HL-60/S4 (cell line): ENCODE data around the gene WDR73.
"Not testable (repeated sequence)": the region's sequence is repeated elsewhere in the genome, so short reads cannot be mapped to it uniquely, and the experiment has no call there.

Experiments used
- in situ Hi-C: fragments of 300-500 bp; cut with MboI; formaldehyde crosslinking; loops from 2 replicates; pipeline ENCODE4 v1.14.3; 2022; ENCODE audit warnings: low sequenced_read_pairs

WDR73 gene

DNA sequence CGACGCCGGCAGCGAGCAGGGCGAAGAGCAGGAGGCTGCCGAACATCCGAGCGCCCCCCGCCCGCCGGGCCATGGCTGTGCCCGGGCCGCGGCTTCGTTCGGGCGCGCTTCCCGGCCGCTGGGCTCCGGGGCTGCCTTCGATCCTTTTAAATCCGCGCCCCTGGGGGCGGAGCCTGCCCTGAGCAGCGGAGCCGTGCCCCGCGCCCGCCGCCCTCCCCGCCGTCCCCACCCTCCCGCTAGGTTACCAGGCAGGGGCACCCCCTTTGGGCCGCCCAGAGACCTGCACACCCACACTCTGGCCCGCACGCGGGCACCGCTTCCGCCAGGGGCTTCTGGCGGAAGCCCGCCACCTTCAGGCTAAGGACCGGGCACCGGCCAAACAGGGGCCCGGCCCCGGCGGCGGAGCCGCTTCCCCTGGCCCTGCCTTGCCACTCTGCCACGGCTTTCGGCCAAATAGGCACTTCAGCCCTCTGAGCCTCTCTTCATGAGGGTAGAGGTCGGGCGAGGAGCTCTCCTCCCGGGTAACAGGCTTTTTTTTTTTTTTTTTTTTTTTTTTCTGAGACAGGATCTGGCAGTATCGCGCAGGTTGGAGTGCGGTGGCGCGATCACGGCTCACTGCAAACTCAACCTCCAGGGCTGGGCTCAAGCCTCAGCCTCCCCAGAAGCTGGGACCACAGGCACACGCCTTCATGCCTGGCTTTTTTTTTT, 4.2 kb upstream of the WDR73 start, which contains the start of gene NMB:
NMB (minus strand) TSS at position 120 of the 708 bp plus-strand sequence; CDS start at position 73, 47 bp downstream.
- in situ Hi-C loops = no loop called here

GRCh38 chr15:84657748-84658079, 3.6 kb upstream of the WDR73 start:
- in situ Hi-C loops = no loop called here

GRCh38 chr15:84656972-84657371, 2.9 kb upstream of the WDR73 start:
- in situ Hi-C loops = no loop called here

DNA sequence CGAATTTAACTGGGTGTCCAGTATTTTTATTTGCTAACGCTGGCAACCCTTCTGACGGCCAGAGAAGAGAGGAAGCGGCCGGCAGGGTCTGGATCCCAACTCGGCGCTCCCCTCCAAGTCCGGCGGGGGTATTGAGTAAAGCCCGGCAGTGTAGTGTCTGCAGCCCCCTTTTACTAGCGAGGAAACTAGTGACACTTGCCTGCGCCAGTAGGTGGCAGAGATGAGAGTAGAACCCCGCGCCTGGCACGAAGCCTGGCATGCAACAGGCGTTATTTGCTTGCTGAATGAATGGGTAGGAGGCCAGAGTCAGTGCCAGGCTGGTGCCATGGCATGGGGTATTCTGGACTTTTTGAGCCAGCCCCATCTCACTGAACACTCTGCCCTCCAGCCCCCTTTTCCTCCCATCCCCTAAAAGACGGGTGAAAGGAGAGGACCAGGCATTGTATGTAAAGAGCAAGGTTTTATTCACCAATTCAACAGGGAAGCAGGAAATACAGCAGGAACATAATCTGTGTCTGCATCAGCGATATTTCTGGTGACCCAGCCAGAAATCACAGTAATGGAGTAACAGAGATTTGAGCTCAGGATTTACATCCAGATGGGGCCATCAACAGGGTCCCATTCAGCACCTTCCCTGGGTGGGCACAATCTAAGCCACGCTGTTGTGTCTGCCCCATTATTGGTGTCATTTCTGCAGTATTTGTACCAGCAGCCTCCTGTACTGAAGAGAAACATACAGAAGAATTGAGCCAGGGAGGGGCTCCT, 788 bp upstream of the WDR73 start:
- in situ Hi-C loops = no loop called here

DNA sequence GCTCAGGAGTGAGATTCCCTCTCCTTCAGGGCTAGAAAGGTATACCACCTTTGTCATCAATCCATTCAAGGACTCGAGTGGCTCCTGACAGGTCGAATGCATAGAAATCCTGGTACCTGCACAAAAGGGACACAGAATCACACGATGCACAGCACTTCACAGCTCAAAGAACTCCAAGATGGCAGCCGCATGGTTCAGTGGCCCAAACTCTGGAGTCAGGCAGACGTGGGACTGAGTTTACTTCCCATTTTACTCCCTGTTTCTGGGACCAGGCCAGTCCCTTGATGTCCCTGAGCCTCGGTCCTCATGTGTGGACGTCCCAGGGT, 536 bp downstream of the WDR73 start:
- in situ Hi-C loops = no loop called here

DNA sequence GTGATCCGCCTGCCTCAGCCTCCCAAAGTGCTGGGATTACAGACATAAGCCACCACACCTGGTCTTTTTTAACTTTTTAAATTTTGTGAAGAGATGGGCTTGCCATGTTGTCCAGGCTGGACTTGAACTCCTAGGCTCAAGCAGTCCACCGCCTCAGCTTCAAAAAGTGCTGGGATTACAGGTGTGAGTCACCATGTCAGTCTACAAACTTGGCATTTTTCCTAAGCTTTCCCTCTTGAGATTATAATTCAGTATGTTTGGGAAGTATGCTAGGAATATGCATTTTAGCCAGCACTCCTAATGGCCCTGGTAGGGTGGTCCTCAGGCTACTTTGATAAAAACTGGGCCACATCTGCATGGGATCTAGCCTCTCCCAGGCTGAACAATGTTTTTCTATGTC, 4.4 kb downstream of the WDR73 start:
- in situ Hi-C loops = no loop called here

DNA sequence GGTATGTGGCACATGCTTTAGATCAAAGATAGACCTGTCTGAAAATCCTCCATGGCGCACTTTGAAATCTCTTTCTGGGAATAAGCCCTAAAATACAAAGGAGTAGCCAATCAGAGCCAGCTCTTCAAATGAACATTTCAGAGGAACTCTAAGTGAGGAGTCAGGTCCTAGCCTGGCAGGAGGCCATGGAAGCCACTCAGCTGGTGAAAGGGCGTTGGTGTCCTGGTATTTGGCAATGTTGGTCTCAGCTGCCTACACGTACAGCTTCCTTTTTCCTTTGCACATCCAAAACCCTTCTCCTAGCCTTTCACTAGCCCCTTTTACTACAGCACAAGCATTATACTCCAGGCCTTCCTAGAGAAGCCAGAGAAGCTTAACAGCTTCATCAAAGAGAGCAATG, 5.5 kb downstream of the WDR73 start:
- in situ Hi-C loops = no loop called here

DNA sequence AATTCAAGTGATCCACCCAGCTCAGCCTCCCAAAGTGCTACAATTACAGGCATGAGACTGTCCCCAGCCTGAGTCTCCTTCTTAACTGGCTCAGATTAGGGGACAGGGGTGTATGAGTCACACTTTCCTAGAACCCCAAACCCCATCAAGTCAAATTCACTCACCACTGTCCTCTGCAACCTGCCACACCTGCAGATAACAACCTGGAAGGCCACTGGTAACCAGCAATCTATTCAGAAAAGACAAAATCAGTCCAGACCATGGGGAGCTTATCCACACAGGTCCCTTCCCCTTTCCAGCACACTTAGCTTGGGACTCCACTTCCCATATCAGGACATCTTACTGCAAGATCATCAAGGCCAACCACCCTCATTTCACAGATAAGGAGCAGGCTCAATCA, 6.4 kb downstream of the WDR73 start:
- in situ Hi-C loops = no loop called here

GRCh38 chr15:84645997-84646396, 8.1 kb downstream of the WDR73 start:
- in situ Hi-C loops = no loop called here

DNA sequence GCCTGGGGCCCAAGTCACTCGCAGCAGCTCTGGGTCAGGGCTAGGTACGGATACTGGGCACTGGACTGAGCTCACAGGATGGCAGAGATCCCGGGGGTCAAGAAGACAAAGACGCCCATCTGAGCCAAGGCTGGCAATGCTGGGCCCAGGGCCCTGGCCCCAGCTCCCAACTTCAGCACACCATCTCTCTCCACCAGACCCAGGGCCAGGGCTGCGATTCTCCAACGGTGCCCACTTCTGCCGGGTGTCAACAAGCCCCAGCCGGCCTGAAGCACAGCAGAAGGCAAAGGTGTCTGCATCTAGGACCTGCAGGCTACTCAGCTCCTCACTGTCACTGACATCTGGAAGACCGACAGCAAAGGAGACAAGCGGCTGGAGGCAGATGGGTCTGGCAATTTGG, 8.6 kb downstream of the WDR73 start:
- in situ Hi-C loops = no loop called here

DNA sequence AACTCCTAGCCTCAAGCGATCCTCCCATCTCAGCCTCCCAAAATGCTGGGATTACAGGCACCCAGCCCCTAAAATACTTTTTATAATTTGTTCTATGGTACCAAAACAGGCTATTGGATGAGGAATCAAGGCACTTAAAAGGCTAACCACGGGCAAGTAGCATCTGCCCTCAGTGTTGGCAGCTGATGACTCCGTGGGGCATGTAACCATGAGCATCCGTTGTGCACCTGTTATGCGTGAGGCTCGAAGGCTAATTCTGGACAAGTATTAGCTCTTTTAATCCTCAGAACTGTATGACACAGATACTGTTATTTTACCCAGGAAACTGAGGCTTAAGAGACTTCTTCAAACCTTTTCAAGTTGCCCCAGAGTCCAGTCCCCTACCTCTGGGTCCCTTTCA, 10.2 kb downstream of the WDR73 start:
- in situ Hi-C loops = no loop called here

DNA sequence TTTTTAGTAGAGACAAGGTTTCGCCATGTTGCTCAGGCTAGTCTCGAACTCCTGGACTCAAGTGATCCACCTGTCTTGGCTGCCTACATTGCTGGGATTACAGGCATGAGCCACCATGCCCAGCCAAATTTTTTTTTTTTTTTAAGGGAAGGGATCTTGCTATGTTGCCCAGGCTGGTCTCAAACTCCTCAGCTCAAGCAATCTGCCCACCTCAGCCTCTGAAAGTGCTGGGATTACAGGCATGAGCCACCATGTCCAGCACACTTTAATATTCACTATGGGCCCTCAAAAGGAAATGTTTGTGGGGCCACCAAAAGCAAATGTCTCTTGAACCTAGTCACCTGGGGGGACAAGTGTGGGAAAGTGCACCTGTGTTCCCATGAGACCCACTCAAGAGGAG, 11.4 kb downstream of the WDR73 start:
- in situ Hi-C loops = not testable (repeated sequence)

DNA sequence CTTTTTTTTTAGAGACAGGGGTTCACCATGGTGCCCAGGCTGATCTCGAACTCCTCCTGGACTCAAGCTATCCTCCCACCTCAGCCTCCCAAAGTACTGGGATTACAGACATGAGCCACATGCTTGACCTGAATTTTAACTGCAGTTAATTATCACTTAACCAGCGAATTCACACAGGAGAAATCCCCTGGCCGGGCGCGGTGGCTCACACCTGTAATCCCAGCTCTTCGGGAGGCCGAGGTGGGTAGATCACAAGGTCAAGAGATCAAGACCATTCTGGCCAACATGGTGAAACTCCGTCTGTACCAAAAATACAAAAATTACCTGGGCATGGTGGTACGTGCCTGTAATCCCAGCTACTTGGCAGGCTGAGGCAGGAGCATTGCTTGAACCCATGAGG, 12.2 kb downstream of the WDR73 start:
- in situ Hi-C loops = not testable (repeated sequence)

GRCh38 chr15:84638103-84638502, 16.0 kb downstream of the WDR73 start:
- in situ Hi-C loops = no loop called here

DNA sequence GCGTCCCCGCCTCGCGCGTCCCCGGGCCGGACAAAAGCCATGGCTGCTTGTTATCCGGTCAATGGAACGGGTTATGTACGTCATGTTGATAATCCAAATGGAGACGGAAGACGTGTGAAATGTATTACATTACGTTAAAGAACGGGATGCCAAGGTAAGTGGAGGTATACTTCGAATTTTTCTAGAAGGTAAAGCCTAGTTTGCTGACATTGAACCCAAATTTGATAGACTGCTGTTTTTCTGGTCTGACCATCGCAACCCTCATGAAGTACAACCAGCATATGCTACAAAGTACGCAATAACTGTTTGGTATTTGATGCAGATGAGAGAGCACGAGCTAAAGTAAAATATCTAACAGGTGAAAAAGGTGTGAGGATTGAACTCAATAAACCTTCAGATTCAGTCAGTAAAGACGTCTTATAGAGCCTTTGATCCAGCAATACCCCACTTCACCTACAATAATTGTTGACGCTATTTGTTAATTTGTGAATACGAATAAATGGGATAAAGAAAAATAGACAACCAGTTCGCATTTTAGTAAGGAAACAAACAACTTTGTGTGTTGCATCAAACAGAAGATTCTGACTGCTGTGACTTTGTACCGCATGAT, 19.8 kb downstream of the WDR73 start:
- in situ Hi-C loops = no loop called here

GRCh38 chr15:84633311-84634227, 20.5 kb downstream of the WDR73 start:
- in situ Hi-C loops = no loop called here

DNA sequence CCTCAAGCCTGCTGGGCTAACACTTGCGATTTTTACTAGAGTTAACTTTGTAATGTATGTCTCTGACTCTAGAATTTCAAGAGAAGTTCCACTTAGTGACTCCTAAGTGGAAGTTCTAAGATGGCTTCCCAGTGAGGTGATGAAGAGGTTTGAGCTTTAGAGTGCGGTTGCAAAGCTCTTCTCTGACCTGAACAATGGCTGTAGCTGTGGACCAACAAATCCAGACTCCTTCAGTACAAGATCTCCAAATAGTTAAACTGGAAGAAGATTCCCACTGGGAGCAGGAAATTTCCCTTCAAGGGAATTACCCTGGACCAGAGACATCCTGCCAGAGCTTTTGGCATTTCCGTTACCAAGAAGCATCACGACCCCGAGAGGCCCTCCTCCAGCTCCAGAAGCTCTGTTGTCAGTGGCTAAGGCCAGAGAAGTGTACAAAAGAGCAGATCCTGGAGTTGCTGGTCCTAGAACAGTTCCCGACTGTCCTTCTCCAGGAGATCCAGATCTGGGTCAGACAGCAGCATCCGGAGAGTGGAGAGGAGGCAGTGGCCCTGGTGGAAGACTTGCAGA, 22.3 kb downstream of the WDR73 start:
- in situ Hi-C loops = no loop called here

GRCh38 chr15:84629033-84629432, 25.1 kb downstream of the WDR73 start:
- in situ Hi-C loops = no loop called here

DNA sequence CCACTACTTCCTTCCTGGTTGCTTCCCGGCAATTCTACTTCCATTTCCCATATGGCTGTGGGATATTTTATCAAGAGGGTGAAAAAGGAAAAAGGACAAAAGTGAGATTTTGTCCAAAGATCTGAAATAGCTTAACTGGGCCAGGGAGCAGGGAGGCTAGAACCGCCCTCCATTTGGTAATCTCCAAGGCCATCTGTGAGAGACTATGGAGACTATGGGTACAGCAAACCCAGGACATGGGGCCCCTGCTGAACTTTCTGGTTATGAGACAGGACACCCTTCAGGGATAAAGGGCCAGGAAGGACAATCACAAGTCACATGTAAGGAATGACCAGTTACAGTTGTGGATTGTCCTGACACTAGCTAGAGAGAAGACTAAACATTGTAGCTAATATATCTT, 29.0 kb downstream of the WDR73 start:
- in situ Hi-C loops = no loop called here

GRCh38 chr15:84624359-84624758, 29.7 kb downstream of the WDR73 start:
- in situ Hi-C loops = no loop called here
